Activated T-helper 1 cell treated with anti-CD3 and anti-CD28 coated beads, Interleukin-12 subunit alpha, Interleukin-12 subunit beta, Interleukin-2, Interleukin-4 antibody, amounts not matched to agents 30 ng/mL and 10 ng/mL and 1 ng/mL, durations not matched to agents 14 hours and 24 hours and 36 hours (primary cell): ENCODE measurements around the gene ZNF516. TPM values are rescaled to one million over a fixed set of nuclear protein-coding genes. Genes with fewer than 3 reads are reported as not detected.

Experiments
- DNase-seq: peaks from one replicate; pipeline ENCODE4 v3.0.0; 2021; ENCODE audit warnings: low spot score
- H3K27ac Mint-ChIP-seq: one replicate; pipeline ENCODE4 v1.8.0; 2021; ENCODE audit warnings: mild to moderate bottlenecking, mixed read lengths
- H3K27me3 Mint-ChIP-seq: one replicate; pipeline ENCODE4 v1.8.0; 2022; ENCODE audit warnings: mild to moderate bottlenecking, moderate library complexity, mixed read lengths; ENCODE audit not compliant: insufficient read depth
- H3K36me3 Mint-ChIP-seq: one replicate; pipeline ENCODE4 v1.8.0; 2021; ENCODE audit warnings: low read depth, mixed read lengths
- H3K4me1 Mint-ChIP-seq: one replicate; pipeline ENCODE4 v1.8.0; 2021; ENCODE audit warnings: low read depth, mixed read lengths
- H3K4me3 Mint-ChIP-seq: one replicate; pipeline ENCODE4 v1.8.0; 2021; ENCODE audit warnings: mild to moderate bottlenecking, moderate library complexity, mixed read lengths
- H3K9me3 Mint-ChIP-seq: one replicate; pipeline ENCODE4 v1.8.0; 2021; ENCODE audit warnings: mixed read lengths
- intact Hi-C: fragments of 100-400 bp; cut with micrococcal nuclease; formaldehyde crosslinking; loops from one replicate; pipeline ENCODE4 v1.15.1; 2024
- total RNA-seq: library from RNA; stranded (reverse); gene quantifications from 2 replicates; pipeline ENCODE4 v1.2.3, GENCODE V29; 2022

ZNF516 gene
- total RNA-seq, 1 donor from 2014 or later = 2.0 TPM

DNA sequence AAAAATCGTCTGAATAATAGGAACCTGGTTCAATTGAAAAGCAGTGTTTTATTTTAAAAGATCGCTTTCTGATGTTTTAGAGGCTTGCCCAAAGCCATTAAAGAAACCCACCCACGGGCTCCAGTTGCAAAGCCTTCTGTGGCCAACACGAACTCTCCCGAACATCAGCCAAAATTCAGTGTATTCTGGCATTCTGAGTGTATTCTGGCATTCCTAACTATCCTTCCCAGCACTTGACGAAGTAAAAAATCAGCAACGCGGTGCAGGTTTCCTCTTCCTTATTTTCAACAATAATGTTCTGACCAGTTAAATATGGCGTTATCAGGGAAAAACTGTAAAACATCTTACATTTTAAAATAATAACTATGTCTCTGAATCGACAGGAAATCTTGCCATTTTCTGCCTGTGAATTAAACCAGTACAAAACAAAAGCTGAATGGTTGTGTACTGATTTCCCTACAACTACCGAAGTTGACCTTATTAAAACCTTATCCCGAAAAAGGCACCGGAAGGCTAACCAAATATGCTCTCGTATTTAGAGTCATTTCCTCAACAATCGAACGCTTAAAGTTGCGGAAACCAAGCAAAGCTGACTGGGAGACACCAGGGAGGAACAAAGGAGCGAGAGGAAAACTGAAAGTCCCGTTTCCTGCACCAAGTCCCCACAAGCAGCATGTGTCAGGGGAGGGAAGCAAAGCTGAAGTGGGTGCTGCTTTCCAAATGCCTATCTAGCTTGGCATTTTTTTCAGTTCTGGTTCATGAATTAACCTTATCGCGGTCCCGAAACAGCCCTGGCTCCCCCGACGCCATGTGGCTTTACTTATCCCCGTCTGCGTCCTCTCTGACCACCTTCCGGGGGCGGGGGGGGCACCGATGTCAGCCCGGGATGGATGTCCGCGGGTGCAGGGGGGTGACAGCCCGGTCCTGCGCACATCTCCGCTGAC lies 44.3 kb downstream of the ZNF516 start:
- intact Hi-C loops = loop anchor here (1.0 kb wide), 1 partner anchor 42 kb away; no protein-coding TSS in a partner anchor
- no peak overlapping the region for H3K27ac Mint-ChIP-seq
- peaks cover 16% of the 10 kb centered on the region for H3K4me1 Mint-ChIP-seq
- no peak for DNase-seq
- peaks cover 6% of the 10 kb centered on the region for H3K36me3 Mint-ChIP-seq
- peak overlapping the region; percentile 80 for H3K4me3 Mint-ChIP-seq
- peaks cover 39% of the 10 kb centered on the region for H3K27me3 Mint-ChIP-seq
- no peaks in the 10 kb centered on the region for H3K9me3 Mint-ChIP-seq

DNA sequence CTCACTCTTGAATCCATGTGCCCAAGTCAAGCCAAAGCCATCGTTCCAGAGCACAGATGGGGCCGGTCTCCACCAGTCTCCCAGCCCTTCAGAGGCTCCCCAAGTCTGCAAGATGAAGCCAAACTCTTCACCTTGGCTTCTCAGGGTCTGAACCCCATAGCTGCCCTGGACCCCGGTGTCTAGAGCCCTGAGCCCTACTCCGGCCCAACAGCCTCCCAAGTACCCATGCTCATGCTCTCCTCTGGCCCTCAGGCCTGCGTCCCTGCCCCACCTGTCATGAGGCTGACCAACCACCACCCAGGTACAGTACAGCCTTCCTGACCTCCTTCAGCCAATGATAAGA lies 46.0 kb downstream of the ZNF516 start:
- Mint-ChIP-seq H3K36me3 (peaks cover 6% of the 10 kb centered on the region), H3K4me1 (peaks cover 16% of the 10 kb centered on the region), H3K4me3 (no peak overlapping the region), H3K27me3 (peaks cover 39% of the 10 kb centered on the region), H3K9me3 (no peaks in the 10 kb centered on the region), H3K27ac (no peak overlapping the region)
- intact Hi-C loops = no loop called here
- no peak for DNase-seq

DNA sequence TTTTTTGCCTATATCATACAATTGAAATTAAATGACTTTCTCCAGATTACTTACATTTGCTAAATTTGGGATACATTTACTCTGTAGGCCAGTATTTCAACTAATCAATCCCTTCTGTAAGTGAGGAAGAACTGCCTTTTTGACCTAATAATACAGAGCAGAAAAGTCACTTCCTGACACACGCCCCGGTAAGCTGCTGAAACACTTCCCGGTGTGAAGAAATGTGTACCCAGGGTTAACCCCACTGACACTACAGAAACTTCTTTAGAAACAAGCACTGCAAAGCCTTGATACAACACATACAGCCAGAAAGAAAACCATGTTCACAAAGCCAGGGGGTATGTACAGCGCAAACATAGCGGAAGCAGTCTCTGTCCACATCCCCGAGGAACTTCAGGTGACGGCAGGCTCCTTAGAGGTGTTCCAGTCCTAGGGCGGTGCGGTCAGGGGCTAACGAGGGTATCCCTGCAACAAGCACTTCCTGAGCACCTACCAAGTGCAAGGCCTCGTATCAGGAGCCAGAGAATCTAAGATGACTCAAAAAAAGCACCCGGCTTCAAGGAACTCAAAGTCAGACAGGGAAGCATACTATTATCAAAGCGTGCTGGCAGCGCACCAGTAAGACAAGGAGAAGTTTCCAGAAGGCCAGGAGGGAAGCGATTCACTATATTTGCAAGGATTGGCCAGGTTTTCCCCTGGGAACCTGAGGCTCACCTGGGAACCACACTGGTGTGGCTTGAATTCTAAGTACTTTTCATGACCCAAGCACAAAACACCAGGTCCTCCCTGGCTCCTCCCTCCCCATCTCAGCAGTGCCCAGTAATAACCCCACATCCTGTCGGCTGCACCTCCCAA lies 46.6 kb downstream of the ZNF516 start:
- peaks cover 39% of the 10 kb centered on the region for H3K27me3 Mint-ChIP-seq
- H3K27ac Mint-ChIP-seq = no peak overlapping the region
- H3K36me3 Mint-ChIP-seq = peaks cover 6% of the 10 kb centered on the region
- intact Hi-C loops = no loop called here
- no peaks in the 10 kb centered on the region for H3K9me3 Mint-ChIP-seq
- H3K4me3 Mint-ChIP-seq = no peak overlapping the region
- no peak for DNase-seq
- H3K4me1 Mint-ChIP-seq = peaks cover 16% of the 10 kb centered on the region

DNA sequence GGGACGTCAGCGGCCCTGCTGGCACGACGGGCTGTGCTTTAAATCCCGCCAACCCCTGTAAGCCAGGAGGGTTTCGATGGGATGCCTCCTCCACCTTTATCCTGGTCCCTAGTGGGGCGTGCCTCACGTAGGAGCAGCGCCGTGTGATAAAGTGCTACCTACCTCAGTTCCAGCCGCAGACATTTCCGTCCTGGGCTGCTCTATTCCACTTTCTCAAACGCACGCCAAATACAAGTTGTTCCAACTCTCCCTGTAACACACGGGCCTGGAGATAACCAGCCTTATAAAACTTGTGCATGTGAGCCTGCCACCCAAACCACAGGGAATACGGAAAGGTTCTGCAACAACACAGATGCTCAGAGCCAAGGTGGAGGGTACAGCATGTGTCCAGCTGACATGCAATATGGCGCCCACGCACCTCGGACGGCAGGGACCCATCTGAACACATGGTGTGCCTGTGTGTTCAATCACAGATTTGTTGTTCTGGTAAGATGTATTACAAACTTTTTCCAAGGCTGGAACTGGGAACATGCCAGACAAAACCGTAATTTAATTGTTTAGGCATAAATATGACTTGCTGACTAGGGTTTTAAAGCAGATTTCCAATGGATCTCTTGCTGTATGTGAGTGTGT lies 47.7 kb downstream of the ZNF516 start:
- peaks cover 29% of the 10 kb centered on the region for H3K27me3 Mint-ChIP-seq
- peaks cover 6% of the 10 kb centered on the region for H3K36me3 Mint-ChIP-seq
- intact Hi-C loops = no loop called here
- no peak for DNase-seq
- peaks cover 16% of the 10 kb centered on the region for H3K4me1 Mint-ChIP-seq
- no peaks in the 10 kb centered on the region for H3K9me3 Mint-ChIP-seq
- H3K4me3 Mint-ChIP-seq = no peak overlapping the region
- H3K27ac Mint-ChIP-seq = no peak overlapping the region

- no peaks in the 10 kb centered on the region for H3K9me3 Mint-ChIP-seq
- intact Hi-C loops = no loop called here
- H3K27me3 Mint-ChIP-seq = peaks cover 21% of the 10 kb centered on the region
- peaks cover 6% of the 10 kb centered on the region for H3K36me3 Mint-ChIP-seq
- H3K4me1 Mint-ChIP-seq = peaks cover 15% of the 10 kb centered on the region
- no peak for DNase-seq
- H3K27ac Mint-ChIP-seq = no peak overlapping the region
- H3K4me3 Mint-ChIP-seq = no peak overlapping the region
Measured at GRCh38 chr18:76446321-76447257, 48.5 kb downstream of the ZNF516 start.

GRCh38 chr18:76445741-76446232 lies 49.3 kb downstream of the ZNF516 start:
- peaks cover 5% of the 10 kb centered on the region for H3K36me3 Mint-ChIP-seq
- DNase-seq = no peak
- H3K27me3 Mint-ChIP-seq = peaks cover 17% of the 10 kb centered on the region
- no peaks in the 10 kb centered on the region for H3K9me3 Mint-ChIP-seq
- H3K4me1 Mint-ChIP-seq = peaks cover 9% of the 10 kb centered on the region
- H3K27ac Mint-ChIP-seq = no peak overlapping the region
- intact Hi-C loops = no loop called here
- H3K4me3 Mint-ChIP-seq = no peak overlapping the region

- DNase-seq = no peak
- peaks cover 4% of the 10 kb centered on the region for H3K4me1 Mint-ChIP-seq
- peaks cover 13% of the 10 kb centered on the region for H3K27me3 Mint-ChIP-seq
- intact Hi-C loops = no loop called here
- H3K9me3 Mint-ChIP-seq = no peaks in the 10 kb centered on the region
- no peak overlapping the region for H3K27ac Mint-ChIP-seq
- H3K4me3 Mint-ChIP-seq = no peak overlapping the region
- peaks cover 2% of the 10 kb centered on the region for H3K36me3 Mint-ChIP-seq
Measured at GRCh38 chr18:76445275-76445674, 49.8 kb downstream of the ZNF516 start.

DNA sequence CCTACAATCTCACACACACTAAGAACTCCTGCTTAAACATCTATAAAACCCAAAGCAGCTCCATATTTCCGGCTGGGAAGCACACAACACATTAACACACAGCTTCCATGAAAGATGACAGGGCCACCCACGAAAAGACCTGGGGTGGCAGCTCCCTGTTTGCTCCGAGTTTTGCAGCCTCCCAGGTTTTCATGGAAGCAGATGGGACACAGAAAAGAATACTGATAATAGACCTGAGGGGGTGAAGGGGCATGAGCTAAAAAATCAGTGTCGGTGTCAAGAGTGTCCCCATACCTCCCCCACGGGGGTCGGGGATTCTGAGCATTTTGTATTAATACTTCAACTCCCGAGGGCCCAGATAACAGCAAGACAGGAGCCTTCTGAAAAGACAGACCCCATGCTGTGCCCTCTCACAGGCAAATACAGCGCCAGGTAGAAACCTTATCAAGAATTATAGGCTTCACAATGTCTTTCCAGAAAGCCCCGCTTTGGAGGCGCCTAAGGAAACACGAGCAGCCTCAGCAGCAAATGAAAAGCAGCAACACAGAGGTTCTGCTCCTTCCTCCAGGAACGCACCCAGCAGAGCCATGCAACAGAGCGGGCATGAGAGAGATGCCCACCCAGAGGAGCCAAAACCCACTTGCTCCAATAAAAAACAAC lies 50.5 kb downstream of the ZNF516 start:
- no peak overlapping the region for H3K27ac Mint-ChIP-seq
- peaks cover 9% of the 10 kb centered on the region for H3K27me3 Mint-ChIP-seq
- intact Hi-C loops = no loop called here
- no peaks in the 10 kb centered on the region for H3K9me3 Mint-ChIP-seq
- no peaks in the 10 kb centered on the region for H3K36me3 Mint-ChIP-seq
- DNase-seq = no peak
- no peak overlapping the region for H3K4me3 Mint-ChIP-seq
- no peaks in the 10 kb centered on the region for H3K4me1 Mint-ChIP-seq

DNA sequence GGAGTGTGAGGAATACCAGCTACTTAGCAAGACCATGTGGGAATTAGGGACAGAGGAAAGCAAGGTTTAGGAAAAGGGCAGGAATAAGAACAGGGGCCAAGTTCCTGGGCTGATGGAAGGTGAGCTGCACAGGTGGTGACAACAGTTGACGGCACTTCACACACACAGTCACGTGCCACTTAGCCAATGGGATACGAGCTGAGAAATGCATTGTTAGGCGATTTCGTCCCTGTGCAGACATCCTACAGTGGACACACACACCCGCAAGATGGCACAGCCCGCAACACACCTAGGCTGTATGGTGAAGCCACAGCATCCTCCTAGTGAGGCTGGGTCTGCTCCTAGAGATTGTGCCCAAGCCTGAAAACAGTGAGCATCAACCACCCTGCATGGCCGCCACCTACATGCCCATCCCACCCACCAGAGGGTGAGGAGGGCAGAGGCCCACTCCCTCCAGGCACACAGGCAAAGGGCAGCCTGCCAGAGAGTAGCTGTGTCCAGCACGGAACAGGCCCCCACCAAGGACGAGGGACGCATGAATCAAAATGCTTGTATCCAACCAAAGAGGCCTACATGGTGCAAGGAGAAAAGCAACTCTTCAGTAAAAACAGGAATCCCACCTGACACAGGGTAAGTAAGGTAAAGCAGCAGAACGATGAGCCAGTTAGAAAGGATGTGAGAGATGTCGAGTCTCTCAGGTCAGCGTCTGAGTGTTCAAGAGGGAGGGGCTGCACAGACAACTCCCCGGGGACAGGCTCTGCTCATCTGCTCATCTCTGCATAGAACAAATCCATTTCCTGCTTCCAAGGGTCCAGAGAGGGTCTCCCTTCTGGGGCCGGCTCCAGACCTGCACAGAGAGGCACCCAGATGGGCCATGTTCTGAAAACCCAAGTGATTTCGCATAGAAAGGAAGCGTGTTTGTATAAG lies 51.3 kb downstream of the ZNF516 start:
- no peak overlapping the region for H3K4me3 Mint-ChIP-seq
- no peaks in the 10 kb centered on the region for H3K9me3 Mint-ChIP-seq
- peaks cover 2% of the 10 kb centered on the region for H3K27me3 Mint-ChIP-seq
- no peak for DNase-seq
- H3K4me1 Mint-ChIP-seq = no peaks in the 10 kb centered on the region
- no peaks in the 10 kb centered on the region for H3K36me3 Mint-ChIP-seq
- intact Hi-C loops = no loop called here
- no peak overlapping the region for H3K27ac Mint-ChIP-seq

DNA sequence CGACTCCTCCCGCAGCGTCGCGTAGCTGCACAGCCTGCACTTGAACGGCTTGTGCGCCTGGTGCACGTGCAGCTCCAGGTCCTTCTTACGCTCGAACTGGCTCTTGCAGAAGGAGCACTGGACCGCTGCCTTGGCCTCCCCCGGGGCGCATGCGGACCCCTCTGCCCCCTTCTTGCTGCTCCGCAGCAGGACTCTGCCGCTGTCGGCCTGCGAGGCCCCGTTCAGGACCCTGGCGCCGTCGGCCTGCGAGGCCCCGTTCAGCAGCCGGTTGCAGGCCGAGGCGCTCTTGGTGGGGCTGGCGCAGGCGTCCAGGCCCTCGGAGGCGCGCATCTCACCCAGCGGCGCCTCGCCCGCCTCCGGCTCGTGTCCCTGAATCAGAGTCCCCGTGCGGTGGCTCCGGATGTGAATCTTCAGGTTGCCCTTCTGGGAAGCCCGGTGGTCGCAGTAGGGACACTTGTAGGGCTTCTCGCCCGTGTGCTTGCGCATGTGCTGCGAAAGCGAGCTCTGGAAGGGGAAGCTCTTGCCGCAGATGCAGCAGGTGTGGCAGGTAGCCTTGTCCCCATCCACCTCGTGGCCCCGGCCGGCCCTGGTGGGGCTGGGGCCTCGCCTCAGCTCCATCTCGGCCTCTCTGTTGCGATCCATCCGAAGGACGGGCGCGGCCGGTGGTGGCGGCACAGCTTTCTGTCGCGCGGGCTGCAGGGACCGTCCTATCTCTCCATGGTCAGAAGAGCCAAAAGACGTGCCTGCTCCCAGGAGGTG lies 52.5 kb downstream of the ZNF516 start:
- no peak for DNase-seq
- H3K27ac Mint-ChIP-seq = no peak overlapping the region
- H3K36me3 Mint-ChIP-seq = no peaks in the 10 kb centered on the region
- H3K4me3 Mint-ChIP-seq = no peak overlapping the region
- peaks cover 1% of the 10 kb centered on the region for H3K27me3 Mint-ChIP-seq
- intact Hi-C loops = no loop called here
- H3K9me3 Mint-ChIP-seq = no peaks in the 10 kb centered on the region
- no peaks in the 10 kb centered on the region for H3K4me1 Mint-ChIP-seq
